ENCODE data around the gene CKS2. TPM values are rescaled to one million over a fixed set of nuclear protein-coding genes. Genes with fewer than 3 reads are reported as not detected.
"Not testable (repeated sequence)": the region's sequence is repeated elsewhere in the genome, so short reads cannot be mapped to it uniquely, and the experiment has no call there.

CKS2 gene
- total RNA-seq, 4 donors from 2014 or later, result 4.2 to 57.0 (median 19.1) TPM

DNA sequence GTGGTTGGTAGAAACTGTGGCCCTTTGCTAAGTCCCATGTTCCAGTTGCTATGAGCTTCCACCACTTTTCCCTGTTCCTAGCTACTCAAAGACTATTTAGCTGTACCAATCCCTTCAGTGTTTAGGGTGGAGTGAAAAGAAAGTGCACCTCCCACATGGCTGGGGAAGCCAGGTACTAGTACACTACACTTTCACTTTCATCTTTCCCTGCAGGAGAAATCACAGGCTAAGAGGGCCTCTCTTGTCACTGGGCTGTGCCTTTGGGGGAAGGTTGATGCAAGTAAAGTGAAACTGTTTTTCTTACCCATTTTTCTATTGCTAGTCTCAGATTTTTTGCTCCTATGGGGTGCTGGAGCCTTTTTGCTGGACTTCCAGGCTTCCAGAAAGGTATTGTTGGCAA lies 33.5 kb upstream of the CKS2 start:
- H3K27me3 ChIP-seq, result no peaks in the 10 kb centered on the region
- TF ChIP-seq CTCF (IDR thresholded peaks at IDR 0.05) (no peak), POLR2A (IDR thresholded peaks at IDR 0.05) (no peak)
- intact Hi-C loops (cut with DNase I; ENCODE audit: low total_unique reads), result no loop called here
- H3K9me3 ChIP-seq, result peaks cover 0 to 5% of the 10 kb centered on the region in 2 donors
- no peak for DNase-seq
- no peak overlapping the region for H3K4me3 ChIP-seq
- no peaks in the 10 kb centered on the region for H3K36me3 ChIP-seq
- H3K27ac ChIP-seq, result no peak overlapping the region
- H3K4me1 ChIP-seq, result peaks cover 0 to 5% of the 10 kb centered on the region in 2 donors

DNA sequence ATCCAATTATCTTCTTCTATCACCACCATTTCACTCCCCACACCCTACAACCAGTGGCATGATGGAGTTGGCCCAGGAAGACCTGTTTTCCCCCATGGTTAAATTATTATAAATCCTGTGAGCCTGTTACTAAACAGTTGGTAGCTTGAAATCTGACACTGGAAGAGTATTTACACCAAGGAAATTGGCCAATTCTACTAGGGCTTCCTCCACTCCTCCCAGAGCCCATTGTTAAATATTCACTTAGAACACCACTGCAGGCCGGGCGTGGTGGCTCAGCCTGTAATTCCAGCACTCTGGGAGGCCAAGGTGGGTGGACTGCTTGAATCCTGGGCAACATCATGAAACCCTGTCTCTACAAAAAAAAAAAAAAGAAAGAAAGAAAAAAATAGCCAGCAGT lies 32.4 kb upstream of the CKS2 start:
- no peak for DNase-seq
- H3K27ac ChIP-seq, result no peak overlapping the region
- H3K4me1 ChIP-seq, result peaks cover 0 to 6% of the 10 kb centered on the region in 2 donors
- H3K27me3 ChIP-seq, result no peaks in the 10 kb centered on the region
- intact Hi-C loops (cut with DNase I; ENCODE audit: low total_unique reads), result no loop called here
- TF ChIP-seq POLR2A (IDR thresholded peaks at IDR 0.05), result no peak
- TF ChIP-seq CTCF (IDR thresholded peaks at IDR 0.05), result no peak
- peaks cover 0 to 5% of the 10 kb centered on the region in 2 donors for H3K9me3 ChIP-seq
- no peak overlapping the region for H3K4me3 ChIP-seq
- no peaks in the 10 kb centered on the region for H3K36me3 ChIP-seq

GRCh38 chr9:89278997-89279739 lies 31.8 kb upstream of the CKS2 start:
- peaks cover 0 to 2% of the 10 kb centered on the region in 2 donors for H3K9me3 ChIP-seq
- no peak for TF ChIP-seq POLR2A (IDR thresholded peaks at IDR 0.05)
- TF ChIP-seq CTCF (IDR thresholded peaks at IDR 0.05), result peak; percentile 56 to 71 (median 62)
- no peaks in the 10 kb centered on the region for H3K27me3 ChIP-seq
- intact Hi-C loops (cut with DNase I; ENCODE audit: low total_unique reads), result no loop called here
- peaks cover 0 to 6% of the 10 kb centered on the region in 2 donors for H3K4me1 ChIP-seq
- H3K36me3 ChIP-seq, result no peaks in the 10 kb centered on the region
- H3K4me3 ChIP-seq, result no peak overlapping the region
- DNase-seq, result peak in 1 of 2 donors; percentile 23
- no peak overlapping the region for H3K27ac ChIP-seq

- intact Hi-C loops (cut with DNase I; ENCODE audit: low total_unique reads), result no loop called here
- Histone ChIP-seq H3K27ac (no peak overlapping the region), H3K4me3 (no peak overlapping the region), H3K27me3 (no peaks in the 10 kb centered on the region), H3K4me1 (peaks cover 0 to 6% of the 10 kb centered on the region in 2 donors), H3K9me3 (no peaks in the 10 kb centered on the region), H3K36me3 (no peaks in the 10 kb centered on the region)
- DNase-seq, result no peak
- no peak for TF ChIP-seq POLR2A (IDR thresholded peaks at IDR 0.05)
- TF ChIP-seq CTCF (IDR thresholded peaks at IDR 0.05), result no peak
Observed at GRCh38 chr9:89281106-89281505, 29.9 kb upstream of the CKS2 start.

GRCh38 chr9:89282248-89282968 lies 28.6 kb upstream of the CKS2 start:
- intact Hi-C loops (cut with DNase I; ENCODE audit: low total_unique reads); H3K27me3 ChIP-seq; H3K9me3 ChIP-seq; H3K27ac ChIP-seq; H3K4me1 ChIP-seq; H3K36me3 ChIP-seq; H3K4me3 ChIP-seq: not testable (repeated sequence)
- peak in 1 of 2 donors; percentile 31 for DNase-seq

All from uterus (tissue), 4 donors.